BLaER1 treated with 17β-estradiol and CSF1 and Interleukin-3, amounts not matched to agents 10 nM and 100 nM (cell line): ENCODE results near the gene CEP57L1.
"Not testable (repeated sequence)": the region's sequence is repeated elsewhere in the genome, so short reads cannot be mapped to it uniquely, and the experiment has no call there.

Experiments
- H3K27ac ChIP-seq, 11 experiments: shearing (Covaris generic); formaldehyde crosslinking; 2 replicates each; pipeline ENCODE4 v1.8.1; 2022
- H3K27me3 ChIP-seq, 11 experiments: shearing (Covaris generic); formaldehyde crosslinking; 2 replicates each; pipeline ENCODE4 v1.8.1; 2022
- H3K36me3 ChIP-seq, 11 experiments: shearing (Covaris generic); formaldehyde crosslinking; 2 replicates each; pipeline ENCODE4 v1.8.1; 2022
- H3K4me1 ChIP-seq, 10 experiments: shearing (Covaris generic); formaldehyde crosslinking; 2 replicates each; pipeline ENCODE4 v1.8.1; 2022
- H3K4me2 ChIP-seq, 11 experiments: shearing (Covaris generic); formaldehyde crosslinking; 2 replicates each; pipeline ENCODE4 v1.8.1; 2022
- H3K4me3 ChIP-seq, 10 experiments: shearing (Covaris generic); formaldehyde crosslinking; 2 replicates each; pipeline ENCODE4 v1.8.1; 2022
- H3K9ac ChIP-seq, 11 experiments: shearing (Covaris generic); formaldehyde crosslinking; 2 replicates each; pipeline ENCODE4 v1.8.1; 2022
- H3K9me3 ChIP-seq, 11 experiments: shearing (Covaris generic); formaldehyde crosslinking; replicated peaks in 1 of 11; 2 replicates each; pipeline ENCODE4 v1.8.1; 2022
- H4K20me1 ChIP-seq, 11 experiments: shearing (Covaris generic); formaldehyde crosslinking; 2 replicates each; pipeline ENCODE4 v1.8.1; 2022
- Cebpa-rat ChIP-seq, 11 experiments: shearing (Covaris generic); IDR thresholded peaks; 2 replicates each; pipeline ENCODE4 v1.8.1; 2022

Gene CEP57L1

DNA sequence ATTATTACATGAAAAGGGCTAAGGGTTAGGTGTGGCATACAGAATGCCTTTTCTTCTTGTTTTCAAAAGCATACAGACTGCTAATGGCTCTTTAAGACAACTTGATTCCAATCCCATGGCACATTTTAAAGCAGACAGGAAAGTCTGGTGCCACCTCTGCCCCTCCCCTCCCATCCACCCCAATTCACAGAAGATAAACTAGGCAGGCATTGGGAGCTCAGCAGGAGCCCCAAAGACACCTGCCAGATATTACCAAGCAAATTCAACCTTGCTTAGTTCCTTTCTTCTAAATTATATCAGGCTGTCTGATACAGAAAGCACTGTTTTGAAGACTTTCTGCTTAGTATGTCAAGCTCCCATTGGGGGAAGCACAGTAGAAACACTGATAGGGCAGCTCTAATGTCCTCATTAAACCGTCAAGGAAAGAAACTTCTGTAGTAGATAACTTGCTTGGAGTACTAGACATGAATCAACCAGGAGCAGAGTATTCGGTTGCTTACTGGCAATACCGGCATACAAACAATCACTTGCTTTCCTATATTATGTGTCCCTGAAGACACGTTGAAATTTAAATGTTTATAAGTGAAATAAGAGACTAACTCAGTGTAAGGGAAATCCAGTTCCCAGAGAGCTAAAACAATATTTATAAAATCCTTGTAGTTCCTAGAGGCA lies 13.7 kb upstream of the CEP57L1 start:
- Histone ChIP-seq H4K20me1 (no peaks in the 10 kb centered on the region), H3K4me3 (no peak overlapping the region), H3K27ac (no peak overlapping the region), H3K4me2 (peak overlapping the region in 1 of 11 experiments; percentile 28; a peak in 1 of 22 replicates), H3K9me3 (no peaks in the 10 kb centered on the region), H3K36me3 (peaks cover 0 to 23% (median 0%) of the 10 kb centered on the region in 11 experiments; a peak in 7 of 22 replicates), H3K4me1 (peaks cover 3 to 20% (median 9%) of the 10 kb centered on the region in 10 experiments), H3K9ac (no peak overlapping the region), H3K27me3 (no peaks in the 10 kb centered on the region)
- no peak for TF ChIP-seq Cebpa-rat (IDR thresholded peaks at IDR 0.05)

DNA sequence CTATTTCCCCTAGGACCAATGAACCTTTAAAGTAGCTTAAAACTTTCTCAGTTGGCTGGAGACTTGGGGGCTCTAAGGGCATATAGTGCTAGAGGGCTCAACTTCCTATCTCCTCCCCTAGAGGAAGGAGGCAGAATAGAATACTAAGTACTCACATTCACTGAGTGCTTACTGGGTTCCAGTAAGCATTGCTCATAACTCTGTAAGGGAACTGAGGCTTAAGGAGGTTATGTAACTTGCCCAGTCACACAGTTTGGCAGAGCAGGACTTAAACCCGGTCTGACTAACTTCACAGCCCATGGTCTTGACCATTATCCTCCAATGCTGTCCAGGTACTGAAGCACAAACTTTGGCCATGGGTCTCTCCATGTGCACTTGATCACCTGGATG lies 13.1 kb upstream of the CEP57L1 start:
- no peaks in the 10 kb centered on the region for H3K9me3 ChIP-seq
- H4K20me1 ChIP-seq, result no peaks in the 10 kb centered on the region
- peaks cover 0 to 14% (median 6%) of the 10 kb centered on the region in 10 experiments; a peak in 12 of 20 replicates for H3K4me1 ChIP-seq
- H3K4me2 ChIP-seq, result peak overlapping the region in 1 of 11 experiments; percentile 28; a peak in 2 of 22 replicates
- H3K9ac ChIP-seq, result no peak overlapping the region
- H3K27me3 ChIP-seq, result no peaks in the 10 kb centered on the region
- H3K36me3 ChIP-seq, result peaks cover 0 to 23% (median 0%) of the 10 kb centered on the region in 11 experiments; a peak in 7 of 22 replicates
- H3K27ac ChIP-seq, result no peak overlapping the region
- TF ChIP-seq Cebpa-rat (IDR thresholded peaks at IDR 0.05), result no peak
- H3K4me3 ChIP-seq, result no peak overlapping the region

DNA sequence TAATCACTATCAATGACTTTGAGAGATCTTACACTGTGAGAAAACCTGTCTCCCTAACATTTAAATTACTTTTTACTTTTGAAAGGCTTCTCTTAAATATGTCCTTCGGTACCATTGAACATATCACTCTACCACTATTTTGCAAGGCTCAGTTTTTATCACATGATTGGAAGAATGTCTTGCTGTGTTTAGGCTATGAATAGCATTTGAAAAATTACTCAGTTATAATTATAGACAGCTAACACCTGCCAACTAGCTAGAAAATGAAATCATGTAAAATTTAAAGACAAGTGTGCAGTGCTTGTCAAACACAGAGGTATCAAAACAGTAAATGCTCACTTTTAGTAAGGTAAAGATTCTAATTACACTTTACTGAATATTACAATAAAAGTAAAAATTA lies 11.7 kb upstream of the CEP57L1 start:
- no peak overlapping the region for H3K4me2 ChIP-seq
- H4K20me1 ChIP-seq, result no peaks in the 10 kb centered on the region
- H3K9ac ChIP-seq, result no peak overlapping the region
- peaks cover 0 to 22% (median 6%) of the 10 kb centered on the region in 10 experiments; a peak in 12 of 20 replicates for H3K4me1 ChIP-seq
- H3K27ac ChIP-seq, result no peak overlapping the region
- peaks cover 0 to 27% (median 0%) of the 10 kb centered on the region in 11 experiments; a peak in 7 of 22 replicates for H3K36me3 ChIP-seq
- H3K27me3 ChIP-seq, result no peaks in the 10 kb centered on the region
- no peaks in the 10 kb centered on the region for H3K9me3 ChIP-seq
- no peak overlapping the region for H3K4me3 ChIP-seq
- no peak for TF ChIP-seq Cebpa-rat (IDR thresholded peaks at IDR 0.05)

DNA sequence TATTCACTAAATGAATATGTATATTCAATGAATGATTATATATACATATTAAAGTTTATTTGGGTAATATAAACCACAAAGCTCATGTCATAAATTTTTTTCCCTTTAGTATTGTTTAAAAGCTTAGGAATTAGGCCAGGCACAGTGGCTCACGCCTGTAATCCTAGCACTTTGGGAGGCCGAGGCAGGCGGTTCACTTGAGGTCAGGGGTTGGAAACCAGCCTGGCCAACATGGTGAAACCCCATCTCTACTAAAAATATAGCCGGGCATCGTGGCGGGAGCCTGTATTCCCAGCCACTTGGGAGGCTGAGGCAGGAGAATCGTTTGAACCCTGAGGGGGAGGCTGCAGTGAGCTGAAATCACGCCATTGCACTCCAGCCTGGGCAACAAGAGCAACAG lies 11.2 kb upstream of the CEP57L1 start:
- not testable (repeated sequence) for H3K9ac ChIP-seq, H3K27ac ChIP-seq, H3K4me2 ChIP-seq, H3K27me3 ChIP-seq, H4K20me1 ChIP-seq, H3K9me3 ChIP-seq, H3K4me3 ChIP-seq
- H3K36me3 ChIP-seq, result peaks cover 0 to 27% (median 0%) of the 10 kb centered on the region in 11 experiments; a peak in 7 of 22 replicates
- peaks cover 0 to 25% (median 6%) of the 10 kb centered on the region in 10 experiments; a peak in 12 of 20 replicates for H3K4me1 ChIP-seq

DNA sequence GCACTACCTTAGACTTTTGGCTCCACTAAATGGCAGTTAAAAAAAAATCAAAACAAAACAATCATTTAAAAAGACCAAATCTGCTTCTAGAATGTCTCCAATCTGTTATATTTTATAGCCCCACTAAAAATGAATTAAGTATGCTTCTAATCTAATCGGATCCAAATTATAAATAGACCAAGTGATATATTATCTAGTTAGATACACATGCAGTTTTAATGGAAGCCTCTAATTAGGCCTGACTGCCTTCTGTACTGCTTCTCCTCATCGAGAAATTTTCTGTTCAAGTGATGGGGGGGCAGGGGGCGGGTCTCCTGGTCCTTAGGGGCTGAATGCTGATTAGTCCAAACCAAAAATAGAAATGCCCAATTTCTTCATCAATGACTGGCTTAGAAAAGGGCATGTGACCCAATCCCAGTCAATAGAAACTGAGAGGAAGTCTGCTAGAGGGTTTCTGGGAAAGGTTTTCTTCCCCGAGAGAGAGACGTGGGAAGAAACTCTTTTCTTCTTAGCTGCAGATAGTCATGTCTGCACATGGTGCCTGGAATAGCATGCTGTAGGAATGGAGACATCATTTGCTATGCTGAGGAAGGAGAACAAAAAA lies 7.5 kb upstream of the CEP57L1 start:
- peaks cover 0 to 19% (median 0%) of the 10 kb centered on the region in 11 experiments; a peak in 5 of 22 replicates for H3K36me3 ChIP-seq
- no peaks in the 10 kb centered on the region for H3K9me3 ChIP-seq
- peaks cover 7 to 38% (median 15%) of the 10 kb centered on the region in 10 experiments for H3K4me1 ChIP-seq
- no peak overlapping the region for H3K4me3 ChIP-seq
- no peak overlapping the region for H3K9ac ChIP-seq
- no peak for TF ChIP-seq Cebpa-rat (IDR thresholded peaks at IDR 0.05)
- H3K4me2 ChIP-seq, result peak overlapping the region in 2 of 11 experiments; percentile 3 to 17; a peak in 2 of 22 replicates
- H4K20me1 ChIP-seq, result peaks cover 0 to 11% (median 0%) of the 10 kb centered on the region in 11 experiments; a peak in 6 of 22 replicates
- no peaks in the 10 kb centered on the region for H3K27me3 ChIP-seq
- H3K27ac ChIP-seq, result no peak overlapping the region

DNA sequence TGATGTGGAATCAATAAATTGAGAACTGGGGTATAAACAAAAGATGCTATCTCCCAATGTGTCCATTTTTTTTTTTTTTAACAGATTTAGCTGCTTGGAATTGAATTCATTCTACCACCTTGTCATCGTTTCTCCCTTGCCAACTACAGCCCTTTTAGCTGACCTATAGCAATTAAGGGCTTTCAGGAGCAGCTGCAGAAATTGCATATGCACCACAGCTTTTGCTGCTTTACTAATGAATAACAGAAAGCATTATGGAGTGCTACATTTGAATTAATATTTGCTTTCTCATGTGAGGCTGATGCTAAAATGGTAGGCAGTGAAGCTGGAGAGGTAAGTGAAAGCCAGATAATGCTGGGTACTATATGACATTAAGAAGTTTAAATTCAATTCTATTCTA lies 6.3 kb upstream of the CEP57L1 start:
- Histone ChIP-seq H3K4me3 (no peak overlapping the region), H3K27ac (no peak overlapping the region), H3K36me3 (peaks cover 0 to 19% (median 0%) of the 10 kb centered on the region in 11 experiments; a peak in 5 of 22 replicates), H3K4me1 (peaks cover 7 to 38% (median 23%) of the 10 kb centered on the region in 10 experiments), H3K9ac (no peak overlapping the region), H3K4me2 (no peak overlapping the region), H3K9me3 (no peaks in the 10 kb centered on the region), H3K27me3 (no peaks in the 10 kb centered on the region), H4K20me1 (peaks cover 0 to 21% (median 9%) of the 10 kb centered on the region in 11 experiments; a peak in 9 of 22 replicates)
- TF ChIP-seq Cebpa-rat (IDR thresholded peaks at IDR 0.05), result no peak

DNA sequence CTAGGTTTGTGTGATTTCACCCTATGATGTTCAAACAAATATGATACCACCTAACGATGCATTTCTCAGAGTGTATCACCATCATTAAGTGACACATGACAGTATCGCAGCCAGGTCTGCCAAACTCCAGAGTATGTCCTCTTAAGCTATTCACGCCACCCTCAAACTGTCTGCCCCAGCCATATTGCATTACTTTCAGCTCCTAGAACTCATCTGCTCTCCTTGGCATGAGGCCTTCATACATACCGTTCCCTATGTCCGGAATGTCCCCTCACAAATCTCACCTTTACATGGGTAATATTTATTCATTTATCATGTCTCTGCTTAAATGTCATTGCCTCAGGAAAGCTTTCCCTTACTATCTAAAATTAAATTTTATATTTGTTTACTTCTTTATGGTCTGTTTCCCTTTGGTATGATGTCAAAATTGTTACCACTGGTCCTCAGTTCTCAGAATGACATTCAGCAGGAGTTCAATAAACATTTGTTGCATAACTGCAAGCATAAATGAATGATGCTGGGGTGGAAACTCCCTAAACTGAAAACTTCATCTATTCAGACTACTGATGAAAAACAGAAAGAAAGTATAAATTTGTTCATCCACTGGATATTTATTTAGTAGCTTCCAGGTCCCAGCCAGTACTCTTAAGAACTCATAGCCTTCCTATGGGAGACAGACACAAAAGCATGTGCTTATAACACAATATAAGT lies 3.8 kb upstream of the CEP57L1 start:
- no peaks in the 10 kb centered on the region for H3K9me3 ChIP-seq
- no peaks in the 10 kb centered on the region for H3K27me3 ChIP-seq
- no peak for TF ChIP-seq Cebpa-rat (IDR thresholded peaks at IDR 0.05)
- H3K36me3 ChIP-seq, result peaks cover 0 to 5% (median 0%) of the 10 kb centered on the region in 11 experiments; a peak in 1 of 22 replicates
- peaks cover 11 to 45% (median 30%) of the 10 kb centered on the region in 10 experiments for H3K4me1 ChIP-seq
- peak overlapping the region in 2 of 11 experiments; percentile 95; a peak in 1 of 22 replicates for H3K9ac ChIP-seq
- peak overlapping the region in 6 of 10 experiments; percentile 74 to 87 (median 78); a peak in 11 of 20 replicates for H3K4me3 ChIP-seq
- peaks cover 0 to 23% (median 9%) of the 10 kb centered on the region in 11 experiments; a peak in 9 of 22 replicates for H4K20me1 ChIP-seq
- peak overlapping the region; percentile 70 to 94 (median 87) for H3K4me2 ChIP-seq
- H3K27ac ChIP-seq, result no peak overlapping the region

DNA sequence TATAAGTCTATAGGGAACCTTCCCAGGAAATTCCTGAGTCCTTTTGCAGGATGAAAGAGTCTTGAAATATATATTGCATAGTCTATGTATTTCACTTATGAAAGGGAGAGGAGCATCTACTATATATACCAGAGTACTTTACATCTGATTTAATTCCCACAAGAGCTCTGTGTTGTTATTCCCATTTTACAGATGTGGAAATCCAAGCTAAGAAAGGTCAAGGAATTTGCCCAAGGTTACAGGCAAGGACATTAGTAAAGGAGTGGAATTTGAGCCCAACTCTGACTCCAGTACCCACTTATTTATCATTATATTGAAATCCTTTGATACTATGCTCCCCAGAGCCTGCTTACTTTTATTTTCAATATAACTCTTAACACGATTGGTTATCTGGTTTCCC lies 3.2 kb upstream of the CEP57L1 start:
- Histone ChIP-seq H3K36me3 (peaks cover 0 to 5% (median 0%) of the 10 kb centered on the region in 11 experiments; a peak in 1 of 22 replicates), H3K9me3 (no peaks in the 10 kb centered on the region), H3K27ac (peak overlapping the region in 2 of 11 experiments; percentile 2 to 15; a peak in 2 of 22 replicates), H4K20me1 (peaks cover 0 to 23% (median 9%) of the 10 kb centered on the region in 11 experiments; a peak in 9 of 22 replicates), H3K9ac (peak overlapping the region in 7 of 11 experiments; percentile 7 to 98 (median 95); a peak in 9 of 22 replicates), H3K4me1 (peaks cover 16 to 50% (median 36%) of the 10 kb centered on the region in 10 experiments), H3K4me3 (peak overlapping the region; percentile 63 to 87 (median 77); a peak in 18 of 20 replicates), H3K27me3 (no peaks in the 10 kb centered on the region), H3K4me2 (peak overlapping the region; percentile 70 to 94 (median 87))
- no peak for TF ChIP-seq Cebpa-rat (IDR thresholded peaks at IDR 0.05)
